ENCODE data around the gene UBE3A. TPM values are rescaled to one million over a fixed set of nuclear protein-coding genes. Genes with fewer than 3 reads are reported as not detected.

UBE3A gene
- total RNA-seq, 1 donor from 2014 or later, result 57.4 TPM

GRCh38 chr15:25451501-25451900 lies 12.7 kb upstream of the UBE3A start:
- Histone ChIP-seq H3K4me3 (ENCODE audit: low read depth, low read length) (no peak overlapping the region), H3K36me3 (ENCODE audit: control insufficient read depth, insufficient read depth, low read length) (no peaks in the 10 kb centered on the region), H3K27me3 (ENCODE audit: control insufficient read depth, insufficient read depth, low read length) (no peaks in the 10 kb centered on the region)
- TF ChIP-seq, protein P1, sequence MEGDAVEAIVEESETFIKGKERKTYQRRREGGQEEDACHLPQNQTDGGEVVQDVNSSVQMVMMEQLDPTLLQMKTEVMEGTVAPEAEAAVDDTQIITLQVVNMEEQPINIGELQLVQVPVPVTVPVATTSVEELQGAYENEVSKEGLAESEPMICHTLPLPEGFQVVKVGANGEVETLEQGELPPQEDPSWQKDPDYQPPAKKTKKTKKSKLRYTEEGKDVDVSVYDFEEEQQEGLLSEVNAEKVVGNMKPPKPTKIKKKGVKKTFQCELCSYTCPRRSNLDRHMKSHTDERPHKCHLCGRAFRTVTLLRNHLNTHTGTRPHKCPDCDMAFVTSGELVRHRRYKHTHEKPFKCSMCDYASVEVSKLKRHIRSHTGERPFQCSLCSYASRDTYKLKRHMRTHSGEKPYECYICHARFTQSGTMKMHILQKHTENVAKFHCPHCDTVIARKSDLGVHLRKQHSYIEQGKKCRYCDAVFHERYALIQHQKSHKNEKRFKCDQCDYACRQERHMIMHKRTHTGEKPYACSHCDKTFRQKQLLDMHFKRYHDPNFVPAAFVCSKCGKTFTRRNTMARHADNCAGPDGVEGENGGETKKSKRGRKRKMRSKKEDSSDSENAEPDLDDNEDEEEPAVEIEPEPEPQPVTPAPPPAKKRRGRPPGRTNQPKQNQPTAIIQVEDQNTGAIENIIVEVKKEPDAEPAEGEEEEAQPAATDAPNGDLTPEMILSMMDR (IDR thresholded peaks at IDR 0.05; ENCODE audit: insufficient read depth, low read length, severe bottlenecking), result no peak
- FAIRE-seq, result no peak
- no peak for DNase-seq (ENCODE audit: low read depth)

DNA sequence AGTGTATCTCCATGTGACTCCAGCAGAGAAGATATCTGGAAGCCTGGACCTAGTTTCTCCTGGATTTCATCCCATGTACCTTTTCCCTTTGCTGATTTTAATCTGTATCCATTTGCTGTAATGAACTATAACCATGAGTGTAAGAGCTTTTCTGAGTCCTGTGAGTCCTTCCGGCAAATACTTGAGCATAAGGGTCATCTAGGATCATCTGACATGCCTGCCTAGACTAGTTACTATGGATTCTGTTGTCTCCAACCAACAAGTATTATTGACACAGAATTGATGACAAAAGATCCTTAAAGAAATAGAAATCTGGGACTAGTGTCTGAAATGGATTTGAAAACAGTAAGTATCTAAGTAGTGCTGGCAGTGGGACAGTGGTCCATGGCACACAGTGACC lies 11.3 kb upstream of the UBE3A start:
- FAIRE-seq (no peak), DNase-seq (ENCODE audit: low read depth) (peak; percentile 69)
- Histone ChIP-seq H3K4me3 (ENCODE audit: low read depth, low read length) (no peak overlapping the region), H3K27me3 (ENCODE audit: control insufficient read depth, insufficient read depth, low read length) (no peaks in the 10 kb centered on the region), H3K36me3 (ENCODE audit: control insufficient read depth, insufficient read depth, low read length) (no peaks in the 10 kb centered on the region)
- TF ChIP-seq, protein P1 (IDR thresholded peaks at IDR 0.05; ENCODE audit: insufficient read depth, low read length, severe bottlenecking), result no peak

GRCh38 chr15:25446076-25446475 lies 7.3 kb upstream of the UBE3A start:
- TF ChIP-seq, protein P1 (IDR thresholded peaks at IDR 0.05; ENCODE audit: insufficient read depth, low read length, severe bottlenecking), result no peak
- no peaks in the 10 kb centered on the region for H3K36me3 ChIP-seq (ENCODE audit: control insufficient read depth, insufficient read depth, low read length)
- DNase-seq (ENCODE audit: low read depth) (no peak), FAIRE-seq (no peak)
- H3K4me3 ChIP-seq (ENCODE audit: low read depth, low read length), result no peak overlapping the region
- no peaks in the 10 kb centered on the region for H3K27me3 ChIP-seq (ENCODE audit: control insufficient read depth, insufficient read depth, low read length)

DNA sequence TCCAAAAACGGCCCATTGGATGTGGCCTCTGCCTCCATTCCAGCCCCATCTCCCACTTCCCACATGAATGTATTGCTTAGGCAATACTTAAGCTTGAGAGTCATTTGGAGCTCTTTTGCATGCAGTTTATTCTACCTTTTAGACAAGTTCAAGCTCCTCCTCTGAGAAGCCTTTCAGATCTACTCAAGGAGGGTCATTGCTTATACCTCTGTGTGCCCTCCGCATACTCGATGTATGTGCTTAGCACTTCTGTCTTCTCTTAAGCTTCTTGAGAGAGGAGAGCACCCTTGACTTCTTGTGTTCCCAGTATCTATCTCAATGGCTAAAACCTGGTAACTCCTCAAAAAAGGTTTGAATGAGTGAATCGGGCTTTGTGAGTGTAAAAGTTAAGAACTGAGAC lies 6.6 kb upstream of the UBE3A start:
- Histone ChIP-seq H3K27me3 (ENCODE audit: control insufficient read depth, insufficient read depth, low read length) (no peaks in the 10 kb centered on the region), H3K36me3 (ENCODE audit: control insufficient read depth, insufficient read depth, low read length) (no peaks in the 10 kb centered on the region), H3K4me3 (ENCODE audit: low read depth, low read length) (no peak overlapping the region)
- TF ChIP-seq, protein P1 (IDR thresholded peaks at IDR 0.05; ENCODE audit: insufficient read depth, low read length, severe bottlenecking), result no peak
- DNase-seq (ENCODE audit: low read depth), result no peak
- FAIRE-seq, result no peak

DNA sequence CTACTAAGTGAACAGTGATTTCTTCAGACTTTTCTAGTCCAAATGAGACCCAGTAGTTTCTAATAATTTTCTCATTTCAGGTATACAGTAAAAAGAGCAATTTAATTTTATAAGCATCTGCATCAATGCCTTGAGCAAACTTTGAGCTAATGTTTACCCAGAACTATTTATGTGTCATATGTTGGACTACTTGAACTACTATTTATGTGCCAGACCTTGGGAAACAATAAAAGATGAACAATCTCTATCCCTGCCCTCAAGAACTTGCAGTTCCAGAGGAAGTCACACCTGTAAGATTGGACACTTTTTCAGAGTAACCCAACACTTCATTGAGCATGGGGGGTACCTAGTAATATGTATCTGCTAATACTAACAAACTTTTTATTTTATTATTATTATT lies 2.3 kb upstream of the UBE3A start:
- H3K27me3 ChIP-seq (ENCODE audit: control insufficient read depth, insufficient read depth, low read length), result no peaks in the 10 kb centered on the region
- TF ChIP-seq, protein P1 (IDR thresholded peaks at IDR 0.05; ENCODE audit: insufficient read depth, low read length, severe bottlenecking), result no peak
- DNase-seq (ENCODE audit: low read depth) (no peak), FAIRE-seq (no peak)
- no peak overlapping the region for H3K4me3 ChIP-seq (ENCODE audit: low read depth, low read length)
- H3K36me3 ChIP-seq (ENCODE audit: control insufficient read depth, insufficient read depth, low read length), result no peaks in the 10 kb centered on the region

DNA sequence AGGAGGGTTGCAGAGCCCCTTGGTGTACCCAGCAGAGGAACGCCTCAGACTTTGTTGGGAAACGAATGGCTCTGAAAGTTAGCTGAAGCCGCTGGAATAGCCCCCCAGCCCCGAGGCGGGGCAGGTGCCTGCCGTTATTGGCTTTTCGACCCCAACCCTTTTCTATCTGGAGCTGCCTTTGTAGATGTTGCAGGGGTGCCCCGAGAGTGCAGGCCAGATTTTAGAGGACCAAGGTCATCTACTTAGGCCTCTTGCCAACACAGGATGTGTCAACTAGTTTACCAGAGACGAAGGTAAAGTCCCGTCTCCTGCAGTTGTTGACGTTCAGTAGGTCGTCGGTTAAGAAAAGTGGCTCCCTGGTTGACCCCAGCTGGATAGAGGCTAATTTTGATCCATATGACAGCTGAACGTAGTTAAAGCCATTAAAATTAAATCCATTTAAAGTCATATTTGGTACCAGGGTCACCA lies 579 bp upstream of the UBE3A start:
- DNase-seq (ENCODE audit: low read depth) (peak; percentile 29), FAIRE-seq (no peak)
- Histone ChIP-seq H3K36me3 (ENCODE audit: control insufficient read depth, insufficient read depth, low read length) (no peaks in the 10 kb centered on the region), H3K4me3 (ENCODE audit: low read depth, low read length) (peak overlapping the region; percentile 94), H3K27me3 (ENCODE audit: control insufficient read depth, insufficient read depth, low read length) (no peaks in the 10 kb centered on the region)
- TF ChIP-seq, protein P1 (IDR thresholded peaks at IDR 0.05; ENCODE audit: insufficient read depth, low read length, severe bottlenecking), result no peak
